NCI-H146 treated with DMSO at 0.1 percent for 48 hours (cell line): Measurements from ENCODE around the gene TAS2R41.
A peak's percentile ranks its signal among the peaks of the same experiment; 100 is the strongest.

Experiments used
- DNase-seq: peaks from one replicate; lab custom pipeline; 2025; ENCODE audit not compliant: unreplicated experiment; lab: John Stamatoyannopoulos, UW

The TAS2R41 gene

GRCh38 chr7:143492799-143493739 lies 15.4 kb downstream of the TAS2R41 start:
- DNase-seq, result no peak

- no peak for DNase-seq
These were observed 16.1 kb downstream of the TAS2R41 start for GRCh38 chr7:143493751-143494150.

- no peak for DNase-seq
These were observed 16.9 kb downstream of the TAS2R41 start for GRCh38 chr7:143494622-143495021.

- DNase-seq, result no peak
These were observed 18.2 kb downstream of the TAS2R41 start for GRCh38 chr7:143495851-143496250.

GRCh38 chr7:143496263-143496662 lies 18.6 kb downstream of the TAS2R41 start:
- no peak for DNase-seq

- DNase-seq, result no peak
These were observed 19.5 kb downstream of the TAS2R41 start for GRCh38 chr7:143497008-143497795.

GRCh38 chr7:143499246-143499645 lies 21.6 kb downstream of the TAS2R41 start:
- no peak for DNase-seq

- no peak for DNase-seq
These were observed 22.2 kb downstream of the TAS2R41 start for GRCh38 chr7:143499743-143500348.

GRCh38 chr7:143503261-143503660 lies 25.6 kb downstream of the TAS2R41 start:
- DNase-seq, result no peak

- DNase-seq, result no peak
These were observed 26.7 kb downstream of the TAS2R41 start for GRCh38 chr7:143504215-143504936.

GRCh38 chr7:143504937-143505297 lies 27.2 kb downstream of the TAS2R41 start:
- no peak for DNase-seq

GRCh38 chr7:143505838-143506237 lies 28.2 kb downstream of the TAS2R41 start:
- DNase-seq, result no peak

- no peak for DNase-seq
These were observed 29.4 kb downstream of the TAS2R41 start for GRCh38 chr7:143507094-143507518.

GRCh38 chr7:143507534-143508055 lies 29.9 kb downstream of the TAS2R41 start:
- no peak for DNase-seq

GRCh38 chr7:143510854-143511592 lies 33.4 kb downstream of the TAS2R41 start:
- DNase-seq, result peak; percentile 16

GRCh38 chr7:143511593-143512047 lies 33.9 kb downstream of the TAS2R41 start:
- no peak for DNase-seq

GRCh38 chr7:143512488-143513340 lies 35.0 kb downstream of the TAS2R41 start:
- DNase-seq, result no peak

- DNase-seq, result no peak
These were observed 36.8 kb downstream of the TAS2R41 start for GRCh38 chr7:143514487-143514886.
